Kasumi-1 (cell line): ENCODE data around the gene ACTMAP.

ENCODE experiments used
- DNase-seq, 2 experiments: peaks; one replicate each; lab custom pipeline; 2025; lab: John Stamatoyannopoulos, UW

Gene ACTMAP

GRCh38 chr19:40693896-40694295 is 56.4 kb downstream of the ACTMAP start:
- DNase-seq = no peak

GRCh38 chr19:40693150-40693788 is 57.0 kb downstream of the ACTMAP start:
- no peak for DNase-seq

- DNase-seq = no peak
These were observed 58.1 kb downstream of the ACTMAP start for GRCh38 chr19:40692212-40692551.

GRCh38 chr19:40691421-40692211 is 58.7 kb downstream of the ACTMAP start:
- no peak for DNase-seq
